Umbilical cord (tissue), 2 donors: ENCODE results near the gene TPRKB. TPM values are rescaled to one million over a fixed set of nuclear protein-coding genes. Genes with fewer than 3 reads are reported as not detected.
"Not testable (repeated sequence)": the region's sequence is repeated elsewhere in the genome, so short reads cannot be mapped to it uniquely, and the experiment has no call there.

Source experiments
- DNase-seq: peaks from one replicate; pipeline ENCODE4 v3.0.0-alpha.2; 2015; ENCODE audit warnings: low spot score
- total RNA-seq: library from RNA; depleted of rRNA; stranded (reverse); fragments of >200 nt; gene quantifications from one replicate; pipeline ENCODE4 v1.2.3, GENCODE V29; 2014; ENCODE audit warnings: low replicate concordance; ENCODE audit not compliant: insufficient read depth

Gene TPRKB
- total RNA-seq = 51.0 TPM

GRCh38 chr2:73736855-73737779, at the start of gene TPRKB:
TSS of gene TPRKB (minus strand) at chr2:73737345. CDS start at chr2:73734569, 2,776 bp downstream.
- DNase-seq = peak; percentile 99

GRCh38 chr2:73783883-73784282, 46.7 kb upstream of the TPRKB start, which contains the start of gene C2orf78:
TSS of gene C2orf78 (plus strand) at chr2:73784183. CDS start at chr2:73784310, 127 bp downstream.
- DNase-seq = not testable (repeated sequence)

- DNase-seq = not testable (repeated sequence)
Measured at GRCh38 chr2:73783402-73783801, 46.3 kb upstream of the TPRKB start.

- no peak for DNase-seq
Measured at GRCh38 chr2:73780237-73780582, 43.1 kb upstream of the TPRKB start.

- DNase-seq = peak; percentile 98
Measured at GRCh38 chr2:73779467-73780236, 42.5 kb upstream of the TPRKB start, which contains the start of gene DUSP11. TSS of gene DUSP11 (minus strand) at chr2:73780103. CDS start at chr2:73779974, 129 bp downstream.

GRCh38 chr2:73778867-73779466, 41.8 kb upstream of the TPRKB start:
- DNase-seq = not testable (repeated sequence)

- DNase-seq = peak; percentile 41
Measured at GRCh38 chr2:73776869-73777519, 39.8 kb upstream of the TPRKB start.

- no peak for DNase-seq
Measured at GRCh38 chr2:73776381-73776780, 39.2 kb upstream of the TPRKB start.

- DNase-seq = no peak
Measured at GRCh38 chr2:73772819-73773218, 35.7 kb upstream of the TPRKB start.

- DNase-seq = no peak
Measured at GRCh38 chr2:73770725-73771124, 33.6 kb upstream of the TPRKB start.

GRCh38 chr2:73766994-73767393, 29.8 kb upstream of the TPRKB start:
- DNase-seq = no peak

- no peak for DNase-seq
Measured at GRCh38 chr2:73766349-73766748, 29.2 kb upstream of the TPRKB start.

- no peak for DNase-seq
Measured at GRCh38 chr2:73764945-73765344, 27.8 kb upstream of the TPRKB start.

- DNase-seq = no peak
Measured at GRCh38 chr2:73762571-73762970, 25.4 kb upstream of the TPRKB start.

- DNase-seq = no peak
Measured at GRCh38 chr2:73759904-73760303, 22.8 kb upstream of the TPRKB start.

GRCh38 chr2:73759285-73759764, 22.2 kb upstream of the TPRKB start:
- DNase-seq = peak; percentile 17

GRCh38 chr2:73754332-73754731, 17.2 kb upstream of the TPRKB start:
- DNase-seq = not testable (repeated sequence)

- no peak for DNase-seq
Measured at GRCh38 chr2:73749314-73749713, 12.2 kb upstream of the TPRKB start.

- DNase-seq = no peak
Measured at GRCh38 chr2:73746877-73747208, 9.7 kb upstream of the TPRKB start.

- DNase-seq = peak; percentile 52
Measured at GRCh38 chr2:73746015-73746876, 9.1 kb upstream of the TPRKB start.
